Vagina (tissue), 2 donors: Measurements from ENCODE around the gene OR5J2. TPM values are rescaled to one million over a fixed set of nuclear protein-coding genes. Genes with fewer than 3 reads are reported as not detected.
"Not testable (repeated sequence)": the region's sequence is repeated elsewhere in the genome, so short reads cannot be mapped to it uniquely, and the experiment has no call there.

Experiments
- DNase-seq, 2 donors: peaks; one replicate each; pipeline ENCODE4 v3.0.0-alpha.2; 2017; ENCODE audit errors: extremely low spot score in 2 of 2
- H3K27ac ChIP-seq: fragments of 200-600 bp; sonication (generic); one replicate; pipeline ENCODE4 v1.5.1; 2019
- H3K27me3 ChIP-seq: fragments of 200-600 bp; sonication (generic); one replicate; pipeline ENCODE4 v1.5.1; 2019
- H3K36me3 ChIP-seq, 2 donors: fragments of 200-600 bp; sonication (generic); one replicate each; pipeline ENCODE4 v1.5.1; 2017 to 2019
- H3K4me1 ChIP-seq: fragments of 200-600 bp; sonication (generic); one replicate; pipeline ENCODE4 v1.5.1; 2019
- H3K4me3 ChIP-seq, 2 donors: fragments of 200-600 bp; sonication (generic); 1 replicate in 1 of 2; 2 replicates in 1 of 2; pipeline ENCODE4 v1.5.1; 2016 to 2019
- H3K9me3 ChIP-seq: fragments of 200-600 bp; sonication (generic); one replicate; pipeline ENCODE4 v1.5.1; 2019
- POLR2A ChIP-seq, 2 donors: fragments of 450-650 bp; IDR thresholded peaks; one replicate each; pipeline ENCODE4 v1.6.1; 2017; ENCODE audit warnings: antibody characterized with exemption in 2 of 2, mild to moderate bottlenecking in 2 of 2, moderate library complexity in 2 of 2
- POLR2AphosphoS5 ChIP-seq, 2 donors: sonication (generic); formaldehyde crosslinking; IDR thresholded peaks; one replicate each; pipeline ENCODE4 v1.9.0; 2017; ENCODE audit warnings: antibody characterized with exemption in 2 of 2, mild to moderate bottlenecking in 2 of 2, low read depth in 1 of 2; ENCODE audit not compliant: insufficient read depth in 1 of 2
- intact Hi-C: fragments of 100-400 bp; cut with DNase I; formaldehyde crosslinking; loops from one replicate; pipeline ENCODE4 v1.15.1; 2023
- total RNA-seq: library from RNA; depleted of rRNA; stranded (reverse); fragments of >200 nt; gene quantifications from one replicate; pipeline ENCODE4 v1.2.3, GENCODE V29; 2016
- TF ChIP-seq, protein P1 (sequence below), 3 experiments: fragments of 450-650 bp in 2 of 3; fragments of 200-600 bp in 1 of 3; sonication (generic) in 1 of 3; IDR thresholded peaks; one replicate each; pipeline ENCODE4 v1.5.1; 2017 to 2019; ENCODE audit warnings: antibody characterized with exemption in 3 of 3, mild to moderate bottlenecking in 2 of 3, moderate library complexity in 2 of 3

The OR5J2 gene
- total RNA-seq, 1 donor from 2014 or later, result not detected

DNA sequence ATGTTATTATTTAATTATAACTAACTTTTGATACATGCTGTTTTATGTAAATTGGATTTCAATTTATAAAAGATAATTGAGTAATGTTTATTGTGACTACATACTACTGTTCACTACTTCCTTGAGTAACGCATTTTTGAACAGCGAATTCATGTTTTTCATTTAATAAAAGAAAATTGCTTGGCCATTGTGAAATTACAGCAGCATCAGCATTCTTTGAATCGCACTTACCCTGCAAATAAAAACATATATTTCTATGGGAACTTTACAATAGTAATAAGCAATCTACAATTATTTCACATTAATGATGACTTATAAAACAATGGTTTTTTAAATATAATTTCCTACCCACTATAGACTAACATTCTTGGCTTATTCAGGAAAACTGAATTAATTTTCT is 20.3 kb downstream of the OR5J2 start:
- intact Hi-C loops, result no loop called here
- H3K4me3 ChIP-seq, result no peak overlapping the region
- DNase-seq, result no peak
- no peaks in the 10 kb centered on the region for H3K4me1 ChIP-seq
- H3K27ac ChIP-seq, result no peak overlapping the region
- TF ChIP-seq POLR2AphosphoS5 (IDR thresholded peaks at IDR 0.05; ENCODE audit: insufficient read depth in 1 of 2, low read depth in 1 of 2) (no peak), POLR2A (IDR thresholded peaks at IDR 0.05) (no peak)
- TF ChIP-seq, protein P1, sequence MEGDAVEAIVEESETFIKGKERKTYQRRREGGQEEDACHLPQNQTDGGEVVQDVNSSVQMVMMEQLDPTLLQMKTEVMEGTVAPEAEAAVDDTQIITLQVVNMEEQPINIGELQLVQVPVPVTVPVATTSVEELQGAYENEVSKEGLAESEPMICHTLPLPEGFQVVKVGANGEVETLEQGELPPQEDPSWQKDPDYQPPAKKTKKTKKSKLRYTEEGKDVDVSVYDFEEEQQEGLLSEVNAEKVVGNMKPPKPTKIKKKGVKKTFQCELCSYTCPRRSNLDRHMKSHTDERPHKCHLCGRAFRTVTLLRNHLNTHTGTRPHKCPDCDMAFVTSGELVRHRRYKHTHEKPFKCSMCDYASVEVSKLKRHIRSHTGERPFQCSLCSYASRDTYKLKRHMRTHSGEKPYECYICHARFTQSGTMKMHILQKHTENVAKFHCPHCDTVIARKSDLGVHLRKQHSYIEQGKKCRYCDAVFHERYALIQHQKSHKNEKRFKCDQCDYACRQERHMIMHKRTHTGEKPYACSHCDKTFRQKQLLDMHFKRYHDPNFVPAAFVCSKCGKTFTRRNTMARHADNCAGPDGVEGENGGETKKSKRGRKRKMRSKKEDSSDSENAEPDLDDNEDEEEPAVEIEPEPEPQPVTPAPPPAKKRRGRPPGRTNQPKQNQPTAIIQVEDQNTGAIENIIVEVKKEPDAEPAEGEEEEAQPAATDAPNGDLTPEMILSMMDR (IDR thresholded peaks at IDR 0.05), result no peak
- H3K27me3 ChIP-seq, result no peaks in the 10 kb centered on the region
- H3K36me3 ChIP-seq, result no peaks in the 10 kb centered on the region
- H3K9me3 ChIP-seq, result no peaks in the 10 kb centered on the region

DNA sequence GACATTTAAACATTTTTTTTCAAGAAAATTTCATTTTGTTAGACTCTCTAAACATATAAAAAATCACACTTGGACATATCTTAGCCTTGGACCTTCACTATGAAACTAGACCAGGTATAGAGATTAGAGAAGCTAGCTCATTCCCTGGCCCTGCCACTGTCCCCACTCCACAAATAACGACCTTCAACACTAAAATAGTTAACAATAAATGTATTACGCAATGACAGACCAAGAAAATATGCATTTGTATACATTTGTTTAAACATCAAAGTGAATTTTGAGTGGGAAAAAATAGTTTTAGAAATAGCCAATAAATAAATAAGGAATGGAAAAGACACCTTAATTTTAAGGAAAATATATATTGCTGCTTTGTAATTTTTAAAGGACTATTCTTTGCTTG is 20.9 kb downstream of the OR5J2 start:
- no peak for DNase-seq
- intact Hi-C loops, result no loop called here
- Histone ChIP-seq H3K27ac (no peak overlapping the region), H3K4me3 (no peak overlapping the region), H3K9me3 (no peaks in the 10 kb centered on the region), H3K36me3 (no peaks in the 10 kb centered on the region), H3K4me1 (no peaks in the 10 kb centered on the region), H3K27me3 (no peaks in the 10 kb centered on the region)
- TF ChIP-seq POLR2A (IDR thresholded peaks at IDR 0.05), result no peak
- TF ChIP-seq, protein P1 (IDR thresholded peaks at IDR 0.05), result no peak

DNA sequence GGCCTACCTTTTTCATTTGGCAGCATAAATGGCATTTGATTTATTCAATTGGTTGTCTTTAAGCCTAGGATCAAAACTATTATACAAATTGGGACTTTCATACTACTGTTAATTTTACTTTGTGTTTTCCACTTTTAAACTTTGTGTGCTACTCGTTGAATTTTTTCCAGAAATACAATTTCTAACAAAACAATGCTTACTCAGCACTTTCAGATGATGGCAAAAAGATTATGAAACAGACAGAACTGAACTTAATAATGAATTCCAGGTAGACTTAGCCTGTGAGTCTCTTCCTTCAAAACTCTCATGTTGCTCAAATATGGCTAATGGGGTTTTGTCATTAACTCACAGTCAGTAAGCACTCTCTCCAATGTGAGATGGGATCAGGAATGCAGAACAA is 31.4 kb downstream of the OR5J2 start:
- DNase-seq, result no peak
- Histone ChIP-seq H3K4me1 (no peaks in the 10 kb centered on the region), H3K4me3 (no peak overlapping the region), H3K27me3 (no peaks in the 10 kb centered on the region), H3K36me3 (peaks cover 0 to 3% of the 10 kb centered on the region in 2 donors), H3K27ac (no peak overlapping the region), H3K9me3 (no peaks in the 10 kb centered on the region)
- intact Hi-C loops, result no loop called here
- no peak for TF ChIP-seq POLR2A (IDR thresholded peaks at IDR 0.05)
- TF ChIP-seq, protein P1 (IDR thresholded peaks at IDR 0.05), result no peak
- TF ChIP-seq POLR2AphosphoS5 (IDR thresholded peaks at IDR 0.05; ENCODE audit: insufficient read depth in 1 of 2, low read depth in 1 of 2), result no peak

DNA sequence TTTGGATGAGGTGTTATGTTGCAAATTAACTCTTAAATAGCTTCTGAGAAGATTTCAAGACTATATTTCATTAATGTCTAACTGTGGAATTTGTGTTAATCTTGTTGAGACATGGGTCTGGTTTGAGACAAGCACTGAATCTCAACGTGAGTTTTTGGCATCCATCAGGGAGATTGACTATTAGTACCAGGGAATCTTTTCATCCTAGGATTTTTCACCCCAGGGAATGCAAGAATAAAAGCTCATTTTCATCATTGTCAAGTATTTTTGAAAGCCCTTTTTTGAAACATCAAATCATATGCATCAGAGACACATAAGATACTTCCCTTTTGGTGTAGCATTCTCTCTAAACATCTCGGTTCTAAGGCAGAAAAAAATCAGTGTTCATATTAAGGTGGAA is 38.1 kb downstream of the OR5J2 start:
- H3K4me1 ChIP-seq, result no peaks in the 10 kb centered on the region
- no peaks in the 10 kb centered on the region for H3K27me3 ChIP-seq
- no peaks in the 10 kb centered on the region for H3K36me3 ChIP-seq
- H3K9me3 ChIP-seq, result no peaks in the 10 kb centered on the region
- DNase-seq, result no peak
- intact Hi-C loops, result no loop called here
- no peak overlapping the region for H3K4me3 ChIP-seq
- no peak for TF ChIP-seq POLR2A (IDR thresholded peaks at IDR 0.05)
- no peak for TF ChIP-seq POLR2AphosphoS5 (IDR thresholded peaks at IDR 0.05; ENCODE audit: insufficient read depth in 1 of 2, low read depth in 1 of 2)
- TF ChIP-seq, protein P1 (IDR thresholded peaks at IDR 0.05), result no peak
- H3K27ac ChIP-seq, result no peak overlapping the region

DNA sequence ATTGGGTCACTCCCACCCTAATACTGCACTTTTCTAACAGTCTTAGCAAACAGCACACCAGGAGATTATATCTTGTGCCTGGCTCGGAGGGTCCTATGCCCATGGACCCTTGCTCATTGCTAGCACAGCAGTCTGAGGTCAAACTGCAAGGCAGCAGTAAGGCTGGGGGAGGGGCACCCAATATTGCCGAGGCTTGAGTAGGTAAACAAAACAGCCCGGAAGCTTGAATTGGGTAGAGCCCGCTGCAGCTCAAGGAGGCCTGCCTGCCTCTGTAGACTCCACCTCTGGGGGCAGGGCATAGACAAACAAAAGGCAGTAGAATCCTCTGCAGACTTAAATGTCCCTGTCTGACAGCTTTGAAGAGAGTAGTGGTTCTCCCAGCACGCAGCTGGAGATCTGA is 43.3 kb downstream of the OR5J2 start:
- H3K4me1 ChIP-seq, intact Hi-C loops, DNase-seq, H3K27ac ChIP-seq, H3K9me3 ChIP-seq, H3K27me3 ChIP-seq, H3K4me3 ChIP-seq, H3K36me3 ChIP-seq: not testable (repeated sequence)

Other genes with a start within 250 kb of the OR5J2 start
- gene OR5I1, start 240.2 kb upstream of the OR5J2 start, total RNA-seq, result not detected
- not detected for gene OR10AG1, start 206.7 kb upstream of the OR5J2 start, total RNA-seq
- gene OR5F1, start 182.0 kb upstream of the OR5J2 start, total RNA-seq, result not detected
- not detected for gene OR5AS1, start 149.0 kb upstream of the OR5J2 start, total RNA-seq
- not detected for gene OR8I2, start 83.3 kb upstream of the OR5J2 start, total RNA-seq
- gene OR8H2, start 72.9 kb upstream of the OR5J2 start, total RNA-seq, result not detected
- not detected for gene OR8H3, start 54.2 kb upstream of the OR5J2 start, total RNA-seq
- not detected for gene OR8J3, start 36.4 kb upstream of the OR5J2 start, total RNA-seq
- gene OR8K5, start 16.3 kb upstream of the OR5J2 start, total RNA-seq, result not detected
- not detected for gene OR5T2, start 57.6 kb downstream of the OR5J2 start, total RNA-seq
- gene OR5T3, start 75.6 kb downstream of the OR5J2 start, total RNA-seq, result not detected
- gene OR5T1, start 97.5 kb downstream of the OR5J2 start, total RNA-seq, result not detected
- gene OR8H1, start 115.6 kb downstream of the OR5J2 start, total RNA-seq, result not detected
- gene OR8K3, start 138.5 kb downstream of the OR5J2 start, total RNA-seq, result not detected
- not detected for gene OR8K1, start 169.4 kb downstream of the OR5J2 start, total RNA-seq
- not detected for gene OR8J1, start 177.7 kb downstream of the OR5J2 start, total RNA-seq
- gene OR8U1, start 199.0 kb downstream of the OR5J2 start, total RNA-seq, result not detected
- gene OR5AL1, start 236.1 kb downstream of the OR5J2 start, total RNA-seq, result not detected